Keratinocyte (primary cell): ENCODE data around the gene CENPU. TPM values are rescaled to one million over a fixed set of nuclear protein-coding genes. Genes with fewer than 3 reads are reported as not detected.

Experiments
- DNase-seq: peaks from one replicate; pipeline ENCODE4 v3.0.0-alpha.2; 2011; ENCODE audit warnings: low read depth, missing footprints, low spot score
- FAIRE-seq: peaks from 2 replicates; lab custom pipeline; 2011; peaks lifted over from hg19 to GRCh38; lab: Jason Lieb, UNC
- H2AFZ ChIP-seq: 2 replicates; pipeline ENCODE4 v1.6.0; 2012; ENCODE audit warnings: low read length, control low read depth, inconsistent platforms; ENCODE audit not compliant: control insufficient read depth
- H3K27ac ChIP-seq: 2 replicates; pipeline ENCODE4 v1.5.1; 2011; ENCODE audit warnings: low read length; ENCODE audit not compliant: control insufficient read depth, insufficient read depth
- H3K27me3 ChIP-seq: 3 replicates; pipeline ENCODE4 v1.6.0; 2011; ENCODE audit warnings: low read length; ENCODE audit not compliant: control insufficient read depth, insufficient read depth; ENCODE audit errors: extremely low read depth
- H3K36me3 ChIP-seq, 2 experiments: 2 replicates in 1 of 2; 3 replicates in 1 of 2; pipeline ENCODE4 v1.5.1; 2011; ENCODE audit warnings: low read length in 2 of 2, mild to moderate bottlenecking in 1 of 2; ENCODE audit not compliant: control insufficient read depth in 2 of 2, insufficient read depth in 2 of 2; ENCODE audit errors: extremely low read depth in 1 of 2
- H3K4me1 ChIP-seq: 3 replicates; pipeline ENCODE4 v1.5.1; 2011; ENCODE audit warnings: low read length; ENCODE audit not compliant: control insufficient read depth, insufficient read depth; ENCODE audit errors: extremely low read depth
- H3K4me2 ChIP-seq: 3 replicates; pipeline ENCODE4 v1.6.0; 2011; ENCODE audit warnings: low read depth, low read length; ENCODE audit not compliant: control insufficient read depth, insufficient read depth; ENCODE audit errors: extremely low read depth
- H3K4me3 ChIP-seq, 3 experiments: fragments of 200-600 bp in 1 of 3; sonication (generic) in 1 of 3; 2 replicates in 2 of 3; 3 replicates in 1 of 3; pipeline ENCODE4 v1.5.1; 2011 to 2016; ENCODE audit warnings: low read length in 3 of 3, mild to moderate bottlenecking in 3 of 3, control low read depth in 2 of 3, inconsistent platforms in 1 of 3, low read depth in 1 of 3, mixed read lengths in 1 of 3, mixed run types in 1 of 3, moderate library complexity in 1 of 3; ENCODE audit not compliant: control insufficient read depth in 2 of 3, insufficient read depth in 2 of 3; ENCODE audit errors: extremely low read depth in 1 of 3
- H3K79me2 ChIP-seq: 2 replicates; pipeline ENCODE4 v1.6.0; 2012; ENCODE audit warnings: low read length; ENCODE audit not compliant: control insufficient read depth, insufficient read depth
- H3K9ac ChIP-seq: 3 replicates; pipeline ENCODE4 v1.6.0; 2011; ENCODE audit warnings: low read length; ENCODE audit not compliant: control insufficient read depth, insufficient read depth; ENCODE audit errors: extremely low read depth
- H3K9me1 ChIP-seq: 3 replicates; pipeline ENCODE4 v1.6.0; 2011; ENCODE audit warnings: low read length; ENCODE audit not compliant: control insufficient read depth, insufficient read depth; ENCODE audit errors: extremely low read depth
- H3K9me3 ChIP-seq: 2 replicates; pipeline ENCODE4 v1.5.1; 2012; ENCODE audit warnings: low read depth, low read length; ENCODE audit not compliant: control insufficient read depth
- H4K20me1 ChIP-seq: 3 replicates; pipeline ENCODE4 v1.6.0; 2011; ENCODE audit warnings: low read length; ENCODE audit not compliant: control insufficient read depth, insufficient read depth; ENCODE audit errors: extremely low read depth
- EZH2 ChIP-seq: IDR thresholded peaks from one replicate; pipeline ENCODE4 v1.6.1; 2012; ENCODE audit warnings: inconsistent platforms, mild to moderate bottlenecking, low read length, moderate library complexity
- dilution Hi-C: fragments of 300-500 bp; cut with MboI; formaldehyde crosslinking; loops from one replicate; pipeline ENCODE4 v1.7.0; 2020; ENCODE audit warnings: low sequenced_read_pairs; ENCODE audit not compliant: extremely low pct_ligation_motif_present
- polyA plus RNA-seq, 5 experiments: library from polyadenylated mRNA; depleted of rRNA in 3 of 5; stranded (reverse) in 3 of 5; stranded (forward) in 1 of 5; unstranded in 1 of 5; fragments of >200 nt; gene quantifications; 1 replicate in 1 of 5; 2 replicates in 3 of 5; 3 replicates in 1 of 5; pipeline versions ENCODE4 v1.2.1 to v1.2.3, GENCODE V29; 2011 to 2012; ENCODE audit warnings: missing spikeins in 2 of 5, low read depth in 1 of 5, low replicate concordance in 1 of 5
- TF ChIP-seq, protein P1 (sequence below), 3 experiments: IDR thresholded peaks in 1 of 3; conservative IDR thresholded peaks in 1 of 3; optimal IDR thresholded peaks in 1 of 3; 2 replicates in 2 of 3; 3 replicates in 1 of 3; pipeline versions ENCODE3 to v1.5.1; 2011; ENCODE audit warnings: low read length in 3 of 3, mild to moderate bottlenecking in 3 of 3, moderate library complexity in 2 of 3, control low read depth in 1 of 3, inconsistent platforms in 1 of 3; ENCODE audit not compliant: insufficient read depth in 2 of 3; ENCODE audit errors: extremely low read depth in 1 of 3

The CENPU gene
- polyA plus RNA-seq, 1 donor (not counting 4 experiments of a cell fraction or from before 2014, with no cell fraction given), result 12.5 TPM

DNA sequence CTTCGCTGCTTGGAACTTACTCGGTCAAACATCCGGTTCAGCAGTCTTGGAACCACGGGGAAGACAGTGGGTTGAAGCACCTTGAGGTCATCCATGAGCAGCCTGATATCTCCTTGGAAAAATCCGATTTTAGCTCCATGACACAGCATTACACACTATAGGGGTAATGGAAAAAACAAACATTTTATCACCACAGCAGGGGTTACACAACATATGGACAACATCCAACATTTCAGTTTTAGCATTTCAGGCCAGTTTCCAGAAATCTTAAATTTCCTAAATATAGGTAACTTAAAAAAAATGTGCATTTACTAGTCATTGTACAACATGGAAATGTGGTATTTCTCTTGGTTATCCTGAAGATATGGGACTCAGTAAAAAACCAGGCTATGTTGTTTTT lies 34.4 kb upstream of the CENPU start:
- TF ChIP-seq, protein P1, sequence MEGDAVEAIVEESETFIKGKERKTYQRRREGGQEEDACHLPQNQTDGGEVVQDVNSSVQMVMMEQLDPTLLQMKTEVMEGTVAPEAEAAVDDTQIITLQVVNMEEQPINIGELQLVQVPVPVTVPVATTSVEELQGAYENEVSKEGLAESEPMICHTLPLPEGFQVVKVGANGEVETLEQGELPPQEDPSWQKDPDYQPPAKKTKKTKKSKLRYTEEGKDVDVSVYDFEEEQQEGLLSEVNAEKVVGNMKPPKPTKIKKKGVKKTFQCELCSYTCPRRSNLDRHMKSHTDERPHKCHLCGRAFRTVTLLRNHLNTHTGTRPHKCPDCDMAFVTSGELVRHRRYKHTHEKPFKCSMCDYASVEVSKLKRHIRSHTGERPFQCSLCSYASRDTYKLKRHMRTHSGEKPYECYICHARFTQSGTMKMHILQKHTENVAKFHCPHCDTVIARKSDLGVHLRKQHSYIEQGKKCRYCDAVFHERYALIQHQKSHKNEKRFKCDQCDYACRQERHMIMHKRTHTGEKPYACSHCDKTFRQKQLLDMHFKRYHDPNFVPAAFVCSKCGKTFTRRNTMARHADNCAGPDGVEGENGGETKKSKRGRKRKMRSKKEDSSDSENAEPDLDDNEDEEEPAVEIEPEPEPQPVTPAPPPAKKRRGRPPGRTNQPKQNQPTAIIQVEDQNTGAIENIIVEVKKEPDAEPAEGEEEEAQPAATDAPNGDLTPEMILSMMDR (optimal IDR thresholded peaks at IDR 0.05 in 1 of 3, IDR thresholded peaks at IDR 0.05 in 1 of 3, conservative IDR thresholded peaks at IDR 0.05 in 1 of 3; ENCODE audit: extremely low read depth in 1 of 3, insufficient read depth in 2 of 3, low read length in 3 of 3), result no peak
- TF ChIP-seq EZH2, result no peak
- no peaks in the 10 kb centered on the region for H3K9me3 ChIP-seq
- no peaks in the 10 kb centered on the region for H3K27me3 ChIP-seq
- no peak for FAIRE-seq
- DNase-seq, result no peak
- no peak overlapping the region for H3K27ac ChIP-seq
- H4K20me1 ChIP-seq, result no peaks in the 10 kb centered on the region
- H3K4me1 ChIP-seq, result no peaks in the 10 kb centered on the region
- no peak overlapping the region for H2AFZ ChIP-seq
- H3K4me2 ChIP-seq, result no peak overlapping the region
- H3K9me1 ChIP-seq, result no peaks in the 10 kb centered on the region
- H3K4me3 ChIP-seq, result no peak overlapping the region
- H3K36me3 ChIP-seq, result peaks cover 26 to 32% of the 10 kb centered on the region in 2 experiments
- H3K9ac ChIP-seq, result no peak overlapping the region
- H3K79me2 ChIP-seq, result no peaks in the 10 kb centered on the region
- dilution Hi-C loops, result no loop called here

DNA sequence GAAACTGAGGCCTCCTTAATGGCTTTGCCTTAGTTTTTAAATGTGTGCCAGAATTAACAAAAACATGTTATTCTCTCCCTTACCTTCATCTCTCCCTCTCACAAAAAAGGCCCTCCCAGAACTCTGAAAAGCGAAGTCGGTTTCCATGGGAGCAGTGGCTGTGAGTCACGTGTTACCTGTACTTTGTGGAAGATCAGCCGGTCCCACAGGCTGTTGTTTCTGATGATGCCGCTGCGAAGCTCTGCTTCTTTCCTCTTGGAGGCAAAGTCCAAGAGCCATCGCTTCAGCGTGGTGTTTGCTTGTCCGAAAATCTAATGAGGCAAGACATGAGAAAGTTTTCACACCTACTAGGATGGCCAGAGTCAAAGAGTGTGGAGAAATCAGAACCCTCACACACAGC lies 32.5 kb upstream of the CENPU start:
- FAIRE-seq (no peak), DNase-seq (no peak)
- TF ChIP-seq, protein P1 (optimal IDR thresholded peaks at IDR 0.05 in 1 of 3, IDR thresholded peaks at IDR 0.05 in 1 of 3, conservative IDR thresholded peaks at IDR 0.05 in 1 of 3; ENCODE audit: extremely low read depth in 1 of 3, insufficient read depth in 2 of 3, low read length in 3 of 3), result no peak
- TF ChIP-seq EZH2, result no peak
- Histone ChIP-seq H2AFZ (no peak overlapping the region), H4K20me1 (no peaks in the 10 kb centered on the region), H3K27ac (no peak overlapping the region), H3K27me3 (no peaks in the 10 kb centered on the region), H3K9me3 (no peaks in the 10 kb centered on the region), H3K9me1 (no peaks in the 10 kb centered on the region), H3K79me2 (no peaks in the 10 kb centered on the region), H3K4me2 (no peak overlapping the region), H3K36me3 (peaks cover 28 to 37% of the 10 kb centered on the region in 2 experiments), H3K4me3 (no peak overlapping the region), H3K9ac (no peak overlapping the region), H3K4me1 (no peaks in the 10 kb centered on the region)
- dilution Hi-C loops, result no loop called here
